Left cardiac atrium (tissue), 4 donors: ENCODE measurements around the gene RNF150. TPM values are rescaled to one million over a fixed set of nuclear protein-coding genes. Genes with fewer than 3 reads are reported as not detected.

Source experiments
- ATAC-seq, 2 donors: fragments of 200-7000 bp; cut with Tn5 transposase; one replicate each; pipeline ENCODE4 v1.9.1; 2020; ENCODE audit warnings: mild to moderate bottlenecking in 2 of 2, moderate library complexity in 2 of 2
- DNase-seq: peaks from one replicate; pipeline ENCODE4 v3.0.0-alpha.2; 2020
- intact Hi-C, 2 donors: fragments of 100-400 bp; cut with DNase I; formaldehyde crosslinking; loops; one replicate each; pipeline versions ENCODE4 v1.14.1 to v1.15.1; 2022 to 2023
- total RNA-seq, 2 donors: library from RNA; stranded (reverse); fragmentation: NEBNext Ultra II Directional; extraction: Animal tissue kit (Norgen Biotek cat#: 25700); gene quantifications; one replicate each; pipeline ENCODE4 v1.2.1, GENCODE V29; 2021
- donor health status: DM: no; HTN: yes; CAD: no.
- donor health status: DM: no; HTN: yes; CAD: no; lungs with severe emphysema.
- donor health status: DM: yes; HTN: yes; CAD: no.
- donor health status: Dilated cardiomyopathy.

Gene RNF150
- total RNA-seq, 2 donors from 2014 or later = 38.4 to 40.0 TPM

DNA sequence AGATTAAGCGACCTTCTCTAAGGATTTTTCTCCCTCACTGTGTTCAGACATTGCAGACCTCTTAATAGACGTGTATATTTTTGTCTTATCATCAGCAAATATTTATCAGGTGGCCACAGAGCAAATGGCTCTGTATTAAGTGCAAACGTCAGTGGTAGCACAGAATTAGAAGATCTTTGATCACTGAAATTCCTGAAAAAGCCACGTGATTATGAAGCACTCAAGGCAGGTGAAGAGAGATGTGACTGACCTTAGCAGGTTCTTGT lies 271.2 kb downstream of the RNF150 start:
- intact Hi-C loops = loop anchor here in 1 of 2 donors (5.0 kb wide), 1 partner anchor 270 kb away; the partner anchor contains the start of gene RNF150
- ATAC-seq = no peak
- DNase-seq = no peak

DNA sequence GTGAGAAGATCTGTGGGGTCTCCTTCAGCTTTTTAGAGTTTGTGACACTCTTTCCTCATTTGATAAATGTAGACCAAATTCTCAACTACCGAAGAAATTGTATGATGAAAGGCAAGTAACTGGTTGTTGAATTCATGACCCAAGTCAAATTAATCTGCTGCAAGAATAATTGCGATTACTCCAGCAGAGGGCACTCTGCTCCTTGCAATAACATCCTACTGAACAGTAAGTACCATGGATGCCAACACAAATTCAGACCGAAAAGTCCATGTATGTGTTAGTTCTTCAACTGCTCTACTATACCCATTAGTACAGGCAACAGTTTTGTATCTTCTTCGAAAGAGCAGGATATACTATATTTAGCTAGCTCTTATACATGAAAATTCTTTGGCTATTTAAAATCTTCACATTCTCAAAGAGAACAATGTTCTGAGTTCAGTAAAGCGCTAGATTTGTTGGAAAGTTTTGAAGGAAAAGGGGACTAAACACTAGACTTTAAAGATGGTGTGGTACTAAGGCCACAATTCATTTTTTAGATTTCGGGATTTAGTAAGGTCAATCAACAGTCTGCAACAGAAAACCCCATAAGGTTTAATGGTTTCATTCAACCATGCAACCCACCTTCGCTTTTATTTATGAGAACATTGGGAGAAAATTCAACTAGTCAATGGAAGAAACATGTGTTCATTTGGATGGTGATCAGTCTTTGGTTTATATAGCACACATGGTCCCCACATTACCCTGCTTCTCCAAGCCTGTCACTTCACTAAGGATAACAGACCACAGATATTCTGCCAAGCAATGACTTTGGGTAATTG lies 271.7 kb downstream of the RNF150 start:
- DNase-seq = peak; percentile 50
- intact Hi-C loops = loop anchor here (1.0 to 5.0 kb wide), 3 partner anchors 23 to 272 kb away; partner anchors contain the start of gene RNF150 (in 2 of the 2)
- peak; percentile 60 to 84 for ATAC-seq

DNA sequence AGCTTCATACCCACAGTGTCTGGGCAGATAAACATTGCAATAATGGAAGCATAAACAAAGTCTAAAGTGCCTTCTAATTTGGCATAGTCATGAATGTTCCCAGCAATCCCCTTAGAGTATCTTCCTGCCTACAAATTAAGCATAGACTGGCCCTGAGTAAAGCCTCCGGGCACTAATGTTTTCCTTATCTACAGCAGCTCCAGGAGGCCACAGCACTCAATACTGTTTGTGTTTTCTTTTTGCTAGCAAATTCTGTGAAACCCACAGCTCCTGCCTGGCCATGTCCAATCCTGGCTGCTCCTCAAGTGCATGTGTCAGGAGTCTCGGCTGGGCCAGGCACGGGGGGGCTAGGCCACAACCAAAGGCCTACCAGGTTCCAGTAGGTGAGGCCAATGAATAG lies 274.4 kb downstream of the RNF150 start:
- intact Hi-C loops = no loop called here
- ATAC-seq = no peak
- DNase-seq = no peak

DNA sequence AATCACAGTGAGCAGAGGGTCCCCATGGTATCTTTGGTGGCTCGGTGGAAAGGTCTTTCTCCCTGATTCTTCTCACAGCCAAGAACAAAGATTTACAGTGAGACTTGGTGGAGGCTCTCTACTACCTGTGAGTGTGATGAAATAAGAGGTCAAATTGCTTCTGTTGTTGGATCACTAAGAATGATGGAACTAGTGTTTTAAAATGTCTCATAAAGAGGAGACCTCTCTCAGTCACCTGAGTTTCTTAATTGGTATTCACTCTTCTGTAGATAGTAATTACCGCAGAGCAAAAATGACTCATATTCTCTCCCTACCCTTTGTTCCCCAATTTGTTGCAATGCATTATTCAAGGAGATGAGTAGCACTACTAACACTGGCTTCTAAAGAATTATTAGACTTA lies 276.2 kb downstream of the RNF150 start:
- intact Hi-C loops = no loop called here

DNA sequence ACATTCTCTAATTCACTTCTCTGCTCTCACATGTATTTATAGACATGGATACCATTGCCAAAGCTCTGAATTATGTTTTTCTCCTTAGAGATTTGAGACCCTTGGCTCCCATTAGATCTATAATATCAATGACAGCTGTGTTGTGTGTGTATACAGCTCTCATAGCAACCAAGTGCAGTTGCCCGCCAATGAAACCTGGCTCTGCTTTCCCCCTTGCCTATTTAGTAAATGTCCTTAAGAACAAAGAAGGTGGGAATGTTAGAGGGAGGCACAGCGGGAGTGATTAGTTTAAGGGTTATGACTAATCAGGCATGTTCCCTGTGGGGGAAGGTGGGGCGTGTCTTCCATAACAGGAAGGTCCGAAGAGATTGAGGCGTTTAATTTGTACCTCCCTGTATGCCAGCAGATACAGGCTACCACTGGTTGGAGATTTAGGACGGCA lies 276.6 kb downstream of the RNF150 start:
- peak; percentile 44 for DNase-seq
- peak; percentile 25 to 86 for ATAC-seq
- intact Hi-C loops = no loop called here

More for the DNA sequence above, 276.2 kb downstream of the RNF150 start:
- ATAC-seq = peak in 1 of 2 donors; percentile 5
- no peak for DNase-seq

DNA sequence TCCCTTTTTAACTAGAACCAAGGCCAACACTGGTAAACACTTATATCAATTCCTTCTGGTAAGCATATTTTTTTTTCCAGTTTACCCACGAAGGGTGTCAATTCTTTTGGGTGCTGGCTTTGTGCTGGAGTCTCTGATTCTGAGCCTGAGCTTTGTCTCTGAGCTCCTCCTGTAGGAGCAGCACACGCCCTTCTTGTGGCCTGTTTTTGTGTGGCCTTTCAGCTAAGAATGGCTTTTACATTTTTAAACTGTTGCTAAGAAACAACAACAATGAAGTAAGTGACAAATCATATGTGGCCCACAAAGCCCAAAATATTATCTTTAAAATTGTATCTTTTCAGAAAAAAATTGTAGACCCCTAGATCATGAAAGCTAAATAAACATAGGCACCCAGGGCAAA lies 279.1 kb downstream of the RNF150 start:
- DNase-seq = no peak
- no peak for ATAC-seq
- intact Hi-C loops = loop anchor here in 1 of 2 donors (5.0 kb wide), 1 partner anchor 212 kb away; no protein-coding TSS in a partner anchor

DNA sequence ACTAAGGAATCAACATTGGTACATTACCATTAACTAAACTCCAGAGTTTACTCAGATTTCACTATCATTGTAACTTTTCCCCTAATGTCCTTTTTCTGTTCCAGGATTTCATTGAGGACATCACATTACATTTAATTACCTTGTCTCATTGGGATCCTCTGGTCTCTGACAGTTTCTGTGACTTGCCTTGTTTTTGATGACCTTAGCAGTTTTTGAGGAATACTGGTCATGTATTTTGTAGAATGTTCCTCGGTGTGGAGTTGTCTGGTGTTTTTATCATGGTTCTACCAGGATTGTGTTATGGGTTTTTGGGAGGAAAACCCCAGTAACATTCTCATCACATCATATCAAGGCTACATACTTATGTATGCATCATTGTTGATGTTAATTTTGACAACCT lies 281.5 kb downstream of the RNF150 start:
- intact Hi-C loops = loop anchor here in 1 of 2 donors (5.0 kb wide), 1 partner anchor 210 kb away; no protein-coding TSS in a partner anchor
- DNase-seq = no peak
- ATAC-seq = no peak

DNA sequence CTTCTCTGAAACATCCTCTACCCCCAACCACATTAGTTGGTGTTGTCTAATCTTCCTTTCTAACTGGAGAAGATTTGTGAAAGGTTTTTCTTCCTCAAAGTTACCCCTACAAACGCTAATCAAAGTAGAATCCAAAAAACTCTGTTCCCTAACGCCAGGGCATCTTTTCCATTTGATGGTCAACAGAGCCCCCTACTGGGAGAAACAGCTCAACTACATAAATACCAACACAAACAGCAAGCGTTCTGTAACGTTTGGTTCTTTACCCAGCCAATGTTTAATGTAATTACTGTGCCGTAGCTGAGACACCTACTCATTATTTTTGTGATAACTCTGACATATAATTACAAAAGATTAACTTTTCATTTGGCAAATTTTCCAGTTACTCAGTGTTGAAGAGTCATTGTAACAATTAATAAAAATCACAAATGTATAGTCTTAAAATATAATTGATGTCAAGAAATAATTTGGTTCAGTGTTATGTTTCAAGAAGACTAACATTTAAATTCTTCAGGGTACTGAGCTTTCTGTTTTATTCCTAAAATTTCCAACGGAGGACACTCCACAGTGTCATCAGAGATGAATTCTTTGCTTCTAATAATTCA lies 282.1 kb downstream of the RNF150 start:
- intact Hi-C loops = loop anchor here in 1 of 2 donors (5.0 kb wide), 1 partner anchor 209 kb away; no protein-coding TSS in a partner anchor
- no peak for DNase-seq
- peak; percentile 69 to 84 for ATAC-seq

DNA sequence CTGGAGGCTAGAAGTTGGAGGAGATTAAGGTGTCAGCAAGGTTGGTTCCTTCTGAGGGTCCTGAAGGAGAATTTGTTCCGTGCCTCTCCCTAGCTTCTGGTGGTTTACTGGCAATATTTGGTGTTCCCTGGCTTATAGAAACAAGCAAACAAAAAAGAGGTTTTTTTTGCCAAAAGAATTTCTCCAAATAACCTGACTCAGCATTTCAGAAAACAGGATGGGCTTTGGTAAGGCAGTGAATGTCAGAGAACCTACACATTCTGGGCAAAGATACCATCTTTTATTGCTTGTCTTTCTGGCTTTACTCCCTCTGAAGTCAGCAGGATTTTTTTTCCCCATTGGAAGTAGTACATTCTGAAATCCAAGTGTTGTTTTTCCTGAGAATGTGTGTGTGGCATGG lies 283.7 kb downstream of the RNF150 start:
- intact Hi-C loops = no loop called here
- no peak for ATAC-seq
- no peak for DNase-seq

DNA sequence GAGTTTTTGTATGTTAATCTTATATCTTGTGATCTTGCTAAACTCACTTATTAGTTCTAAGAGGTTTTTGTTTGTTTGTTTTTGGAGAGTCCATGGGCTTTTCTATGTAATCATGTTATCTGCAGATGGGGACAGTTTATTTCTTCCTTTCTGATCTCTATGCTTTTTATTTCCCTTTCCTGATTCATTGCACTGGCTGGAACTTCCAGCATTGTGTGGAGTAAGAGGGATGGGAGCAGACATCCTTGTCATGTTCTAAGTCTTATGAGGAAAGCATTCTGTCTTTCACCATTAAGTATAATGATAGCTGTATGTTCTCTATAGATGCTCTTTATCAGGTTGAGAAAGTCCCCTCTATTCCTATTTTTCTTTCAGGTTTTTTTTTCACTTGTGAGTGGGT lies 286.5 kb downstream of the RNF150 start:
- no peak for ATAC-seq
- intact Hi-C loops = no loop called here
- no peak for DNase-seq

DNA sequence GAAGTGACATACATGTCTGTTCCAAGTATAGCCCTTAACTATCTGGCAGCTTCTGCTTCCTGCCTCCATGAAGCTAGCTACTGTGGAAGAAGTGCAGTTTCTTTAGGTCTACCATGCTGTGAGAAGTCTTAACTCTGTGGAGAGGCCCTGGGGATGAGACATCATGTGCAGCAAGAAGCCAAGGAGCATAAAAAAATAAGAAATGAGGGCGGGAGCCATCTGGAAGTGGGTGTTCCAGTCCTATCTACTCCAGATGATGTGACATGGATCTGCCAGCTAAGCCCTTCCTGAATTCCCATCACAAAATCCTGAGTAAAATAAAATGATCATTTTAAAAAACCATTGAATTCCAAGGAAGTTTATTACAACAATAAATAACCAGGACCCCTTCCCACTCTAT lies 289.2 kb downstream of the RNF150 start:
- DNase-seq = no peak
- ATAC-seq = no peak
- intact Hi-C loops = loop anchor here in 1 of 2 donors (2.0 kb wide), 1 partner anchor 487 kb away; no protein-coding TSS in a partner anchor

DNA sequence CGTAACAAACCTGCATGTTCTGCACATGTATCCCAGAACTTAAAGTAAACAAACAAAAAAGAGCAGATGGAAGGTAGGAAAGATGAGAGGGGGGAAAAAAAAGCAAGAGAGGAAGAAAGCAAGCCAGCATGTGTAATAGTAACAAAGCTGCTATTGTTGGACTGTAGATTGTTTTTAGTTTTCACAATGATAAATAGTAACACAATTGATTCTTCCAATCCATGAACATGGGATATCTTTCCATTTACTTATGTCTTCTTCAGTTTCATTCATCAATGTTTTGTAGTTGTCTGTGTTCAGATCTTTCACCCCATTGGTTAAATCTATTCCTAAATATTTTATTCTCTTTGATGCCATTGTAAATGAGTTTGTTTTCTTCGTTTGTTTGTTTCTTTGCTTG lies 292.1 kb downstream of the RNF150 start:
- no peak for ATAC-seq
- no peak for DNase-seq
- intact Hi-C loops = no loop called here

DNA sequence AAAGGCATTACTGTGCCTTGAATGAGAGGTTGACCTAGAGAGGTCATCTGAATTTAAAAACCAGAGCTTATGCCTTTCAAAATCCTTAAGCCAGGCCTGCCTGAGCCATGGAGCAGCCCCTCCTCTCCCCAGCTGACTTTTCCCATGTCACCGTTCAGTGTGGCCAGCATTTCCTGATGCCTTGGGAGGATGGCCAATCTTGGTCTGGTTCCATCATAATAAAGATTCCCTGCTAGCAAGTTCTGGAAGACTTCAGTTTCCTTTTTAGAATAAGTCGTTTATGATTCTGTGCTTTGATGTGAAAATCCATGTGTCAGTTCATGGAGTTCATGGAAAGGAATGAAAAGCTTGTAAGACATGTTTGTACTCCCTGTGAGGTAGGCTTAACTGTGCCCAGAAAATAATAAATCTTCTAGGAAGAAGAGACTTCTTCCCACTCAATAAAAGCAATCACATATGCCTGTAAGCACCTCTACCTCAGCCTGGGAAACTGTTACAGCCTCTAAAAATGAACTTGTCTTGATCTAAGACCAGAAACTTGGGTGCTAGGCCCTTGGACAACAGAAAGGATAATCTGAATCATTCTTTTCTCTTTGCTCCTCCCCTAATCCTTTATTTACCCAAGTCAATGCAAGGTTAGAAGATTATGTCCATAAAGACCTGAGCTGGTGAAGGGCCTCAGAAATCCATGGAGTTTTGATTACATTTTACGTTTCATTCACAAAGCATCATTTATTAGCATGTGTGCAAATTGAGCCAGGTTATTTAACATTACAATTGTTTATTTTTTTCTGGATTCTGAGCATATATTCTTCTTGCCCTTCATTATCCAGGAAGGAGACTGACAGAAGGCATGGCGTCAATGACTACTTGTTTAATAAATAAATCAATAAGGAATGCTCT lies 293.1 kb downstream of the RNF150 start:
- no peak for ATAC-seq
- intact Hi-C loops = no loop called here
- no peak for DNase-seq

DNA sequence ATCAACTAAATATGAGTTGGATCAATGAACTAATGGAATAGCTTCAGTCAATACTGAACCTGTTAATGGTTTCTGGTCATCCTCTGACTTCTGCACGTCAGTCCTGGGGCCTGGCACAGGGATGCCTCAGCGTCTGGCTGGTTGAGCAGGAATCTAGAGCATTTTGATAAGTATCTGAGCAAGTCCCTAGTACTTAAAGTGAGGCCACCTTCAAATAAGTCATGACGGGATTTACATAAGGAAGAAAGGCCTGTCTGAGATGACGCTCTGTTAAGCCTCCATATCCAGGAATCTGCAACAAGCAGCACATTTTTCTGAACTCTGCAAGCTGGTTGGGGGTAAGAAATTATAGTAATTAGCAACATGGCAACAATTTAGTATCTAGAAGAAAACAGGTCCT lies 293.9 kb downstream of the RNF150 start:
- ATAC-seq = no peak
- DNase-seq = no peak
- intact Hi-C loops = no loop called here

DNA sequence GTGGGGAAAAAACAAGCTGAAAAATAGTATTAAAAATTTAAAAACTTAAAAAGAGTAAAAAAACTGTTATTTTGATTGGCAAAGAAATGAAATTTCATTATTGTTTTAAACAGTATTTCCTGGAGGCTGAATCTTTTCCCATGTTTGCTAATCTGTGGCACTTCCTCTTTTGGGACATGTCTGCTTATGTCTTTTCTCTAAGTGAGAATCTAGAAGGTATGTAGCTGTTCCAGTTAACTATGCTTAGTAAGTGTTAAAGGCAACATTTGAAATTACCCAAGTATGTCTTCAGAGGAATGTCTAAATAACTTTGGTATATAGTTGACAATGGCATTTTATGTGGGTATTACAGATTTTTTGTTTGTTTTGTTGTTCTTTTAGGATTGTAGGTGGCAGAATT lies 295.5 kb downstream of the RNF150 start:
- no peak for ATAC-seq
- no peak for DNase-seq
- intact Hi-C loops = no loop called here

DNA sequence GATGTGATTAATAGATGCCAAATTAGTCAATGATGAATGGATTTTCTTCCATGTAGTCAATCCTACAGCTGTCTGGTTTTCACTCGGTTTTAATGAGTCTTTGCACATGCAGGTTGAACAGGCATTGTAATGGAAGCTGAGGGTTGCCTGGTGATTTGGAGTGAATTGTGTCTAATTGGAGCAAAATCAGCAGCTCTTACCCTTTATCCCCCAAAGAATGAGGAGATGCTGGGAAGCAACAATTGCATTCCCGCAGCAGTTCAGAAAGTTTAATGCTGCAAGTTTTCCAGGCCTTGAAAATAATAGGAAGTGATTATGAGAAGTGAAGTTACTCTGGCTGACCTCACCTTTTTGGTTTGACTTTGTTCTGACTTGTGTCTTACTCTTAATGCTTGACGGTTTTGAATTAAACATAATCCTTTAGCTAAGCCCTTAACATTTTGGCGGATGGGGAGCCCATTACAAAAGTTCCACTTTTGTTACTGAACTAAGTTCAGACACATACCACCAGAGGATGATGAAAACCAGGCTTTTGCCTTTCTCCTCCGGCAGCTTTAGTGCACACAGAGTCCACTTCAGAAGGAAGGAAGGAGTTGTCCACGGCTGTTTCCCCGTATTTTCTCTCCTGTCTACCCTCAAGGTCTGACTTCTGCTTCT lies 298.3 kb downstream of the RNF150 start:
- no peak for DNase-seq
- intact Hi-C loops = no loop called here
- no peak for ATAC-seq

DNA sequence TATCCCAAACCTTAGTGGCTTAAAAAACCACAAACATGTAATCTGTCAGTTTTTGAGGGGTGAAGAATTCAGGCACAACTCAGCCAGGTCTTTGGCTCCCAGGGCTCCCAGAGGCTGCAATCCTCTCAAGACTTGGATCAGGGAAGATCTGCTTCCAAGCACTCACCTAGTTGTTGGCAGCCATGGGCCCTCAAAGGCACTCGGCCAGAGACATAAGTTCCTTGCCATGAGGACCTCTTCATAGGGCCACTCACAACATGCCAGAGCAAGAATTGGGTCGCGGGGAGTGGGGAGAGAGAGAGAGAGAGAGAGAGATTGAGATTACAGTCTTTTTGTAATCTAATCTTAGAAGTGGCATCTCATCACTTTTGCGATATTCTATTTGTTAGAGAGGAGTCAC lies 300.0 kb downstream of the RNF150 start:
- intact Hi-C loops = no loop called here
- DNase-seq (no peak), ATAC-seq (no peak)

DNA sequence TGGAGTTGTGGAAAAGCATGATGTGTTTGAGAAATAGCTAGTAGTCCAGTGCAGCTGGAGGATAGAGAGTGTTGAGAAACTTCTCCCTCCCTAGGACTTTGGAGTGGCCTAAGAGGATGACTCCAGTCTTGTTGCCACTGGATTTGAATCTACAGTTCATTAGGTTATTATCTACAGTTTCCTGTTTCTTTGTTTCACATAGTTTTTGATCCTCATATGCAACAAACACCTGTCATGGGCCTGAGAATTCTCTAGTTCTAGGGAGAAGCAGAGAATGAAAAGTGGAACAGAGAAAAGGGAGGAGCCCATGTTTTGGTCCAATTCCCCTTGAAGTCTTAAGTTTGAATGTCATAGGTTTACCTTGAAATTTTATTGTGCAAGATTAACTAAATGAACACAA lies 303.4 kb downstream of the RNF150 start:
- ATAC-seq = no peak
- intact Hi-C loops = no loop called here
- DNase-seq = no peak

DNA sequence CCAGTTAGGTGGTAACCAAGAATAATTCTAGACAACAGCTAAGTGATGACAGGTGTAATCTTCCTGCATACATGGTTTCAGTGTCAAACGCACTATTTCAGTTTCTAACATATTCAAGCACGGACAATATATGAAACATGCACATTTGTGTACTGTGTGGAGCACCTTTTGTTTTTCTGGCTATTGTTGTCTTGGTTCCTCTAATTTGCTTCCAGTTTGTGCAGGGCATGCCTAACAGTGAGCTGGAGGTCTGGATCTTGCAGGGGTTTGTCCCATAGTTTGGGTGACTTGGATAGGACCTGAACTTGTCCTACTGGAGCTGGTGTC lies 306.6 kb downstream of the RNF150 start:
- ATAC-seq = no peak
- intact Hi-C loops = no loop called here

More for the DNA sequence above, 306.6 kb downstream of the RNF150 start:
- no peak for DNase-seq
